NCI-H524 (cell line): Measurements from ENCODE around the gene AFDN.
A peak's percentile ranks its signal among the peaks of the same experiment; 100 is the strongest.

ENCODE experiments used
- DNase-seq, 2 experiments: peaks; one replicate each; lab custom pipeline; 2025; lab: John Stamatoyannopoulos, UW

Gene AFDN

DNA sequence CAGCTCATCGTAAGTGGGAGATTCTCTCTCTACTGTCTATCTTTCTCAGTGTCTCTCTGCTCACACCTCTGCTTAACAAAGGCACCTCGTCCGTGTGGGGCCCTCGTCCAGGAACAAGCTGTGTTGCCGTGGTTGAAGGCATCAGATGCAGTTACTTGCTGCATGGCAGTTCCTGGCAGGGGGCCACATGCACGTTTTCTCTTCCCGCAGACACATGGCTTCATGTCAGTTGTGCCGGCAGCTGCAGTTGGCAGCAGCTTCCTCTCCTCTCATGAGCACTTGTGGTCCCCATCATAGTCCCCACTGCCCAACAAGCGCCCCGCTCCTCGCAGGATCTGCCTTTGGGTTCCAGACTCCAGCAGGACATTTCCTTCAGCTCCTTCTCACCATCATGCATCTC lies 7.1 kb upstream of the AFDN start:
- no peak for DNase-seq

DNA sequence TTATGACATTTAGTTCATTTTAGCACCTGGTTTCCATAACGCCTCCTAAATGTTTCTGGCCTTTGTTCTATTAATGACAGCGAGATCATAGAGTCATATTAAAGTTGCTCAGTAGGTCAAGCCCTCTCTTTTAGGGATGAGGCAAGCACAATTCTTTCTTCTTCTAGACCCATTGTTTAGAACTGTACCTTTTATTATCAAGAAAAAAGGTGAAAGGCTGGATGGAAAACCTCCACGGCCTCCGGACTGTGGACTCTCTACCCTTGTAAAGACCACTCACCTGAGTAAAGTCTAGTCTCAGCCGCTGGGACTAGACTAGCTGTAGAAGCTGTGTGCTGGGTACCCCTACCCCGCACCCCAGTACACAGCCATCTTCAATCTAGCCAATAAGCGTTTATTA lies 6.0 kb upstream of the AFDN start:
- no peak for DNase-seq

DNA sequence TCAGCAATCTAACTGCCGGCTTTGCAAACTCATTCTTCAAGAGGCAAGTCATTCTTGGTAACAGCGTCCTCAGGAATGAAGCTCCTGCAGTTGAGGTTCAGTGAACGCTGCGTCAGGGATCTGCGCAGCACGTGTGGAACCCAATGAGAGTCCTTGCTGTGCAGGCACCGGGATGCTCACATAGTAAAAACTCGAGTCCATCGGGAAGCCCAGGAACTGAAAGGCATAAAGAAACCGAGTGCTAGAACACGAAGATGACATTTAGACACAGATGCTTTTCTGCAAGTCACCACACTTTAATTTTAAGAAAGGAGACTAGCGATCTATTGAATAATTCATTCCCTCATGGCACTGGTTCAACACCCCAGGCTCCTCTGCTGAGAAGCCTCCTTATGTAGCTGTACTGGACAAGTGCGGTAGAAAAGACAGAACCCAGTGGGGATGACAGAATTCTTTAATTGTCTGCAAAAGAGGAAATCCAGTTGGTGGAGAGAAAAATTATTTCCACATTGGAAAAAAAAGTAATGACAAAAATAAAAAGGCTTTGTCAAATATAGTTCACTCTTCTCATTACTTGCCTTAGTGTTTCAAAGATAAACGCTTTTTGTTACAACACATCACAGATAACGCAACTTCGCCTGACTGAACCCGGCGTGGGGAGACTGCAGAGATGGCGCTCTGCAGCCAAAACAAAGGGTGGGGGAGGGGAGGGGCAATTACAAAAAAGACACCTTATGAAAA lies 1.9 kb upstream of the AFDN start:
- no peak for DNase-seq

DNA sequence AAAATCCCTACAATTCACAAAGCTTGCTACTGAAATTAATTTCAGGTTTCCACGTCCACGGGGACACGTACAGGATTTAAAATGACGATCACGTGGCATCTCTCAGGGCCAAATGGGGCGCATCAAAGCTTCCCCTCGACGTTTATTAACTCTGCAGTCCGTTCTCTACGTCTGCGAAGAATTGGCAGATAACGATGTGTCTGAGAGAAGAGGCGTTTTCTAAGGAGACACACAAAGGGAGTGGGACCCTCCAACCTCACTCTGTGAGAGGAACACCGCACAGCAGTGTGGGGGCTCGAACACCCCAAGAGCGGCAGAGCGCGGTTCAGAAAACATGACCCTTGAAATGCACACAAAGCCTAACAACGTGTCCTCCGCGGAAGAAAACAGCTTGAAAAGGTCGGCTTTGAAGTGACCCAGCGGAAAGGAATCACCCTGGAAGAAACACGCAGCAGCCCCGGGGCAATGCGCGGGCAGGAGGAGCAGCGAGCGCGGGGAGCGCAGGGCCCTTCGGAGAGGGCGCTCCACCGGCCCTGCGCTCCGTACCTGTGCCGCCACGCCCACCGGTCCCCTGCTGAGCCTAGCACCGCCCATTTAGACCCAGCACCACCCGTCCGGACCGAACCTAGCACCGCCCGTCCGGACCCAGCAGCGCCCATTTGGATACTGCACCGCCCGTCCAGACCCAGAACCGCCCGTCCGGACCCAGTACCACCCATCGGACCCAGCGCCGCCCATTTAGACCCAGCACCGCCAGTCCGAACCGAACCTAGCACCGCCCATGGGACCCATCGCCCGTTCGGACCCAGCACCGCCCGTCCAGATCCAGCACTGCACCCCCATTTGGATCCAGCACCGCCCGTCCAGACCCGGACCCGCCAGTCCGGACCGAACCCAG lies 1.1 kb upstream of the AFDN start:
- peak in 1 of 2 experiments; percentile 43 for DNase-seq

DNA sequence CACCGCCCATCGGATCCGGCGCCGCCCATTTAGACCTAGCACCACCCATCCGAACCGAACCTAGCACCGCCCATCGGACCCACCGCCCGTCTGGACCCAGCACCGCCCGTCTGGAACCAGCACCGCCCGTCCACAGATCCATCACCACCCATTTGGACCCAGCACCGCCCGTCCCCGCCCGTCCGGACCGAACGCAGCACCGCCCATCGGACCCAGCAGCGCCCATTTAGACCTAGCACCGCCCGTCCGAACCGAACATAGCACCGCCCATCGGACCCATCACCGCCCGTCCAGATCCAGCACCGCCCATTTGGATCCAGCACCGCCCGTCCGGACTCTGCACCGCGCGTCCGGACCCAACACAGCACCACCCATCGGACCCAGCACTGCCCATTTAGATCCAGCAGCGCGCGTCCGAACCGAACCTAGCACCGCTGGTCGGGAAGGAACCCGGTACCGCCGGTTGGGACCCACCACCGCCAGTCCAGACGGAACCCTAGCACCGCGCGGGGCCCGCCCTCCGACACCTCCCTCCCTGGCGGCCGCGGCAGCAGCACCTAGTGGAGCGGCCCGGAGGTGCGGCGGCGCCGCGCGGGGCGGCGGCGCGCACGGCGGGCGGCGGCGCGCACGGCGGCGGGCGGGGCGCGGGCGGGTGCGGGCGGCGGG lies 348 bp upstream of the AFDN start:
- DNase-seq: peak in 1 of 2 experiments; percentile 63

DNA sequence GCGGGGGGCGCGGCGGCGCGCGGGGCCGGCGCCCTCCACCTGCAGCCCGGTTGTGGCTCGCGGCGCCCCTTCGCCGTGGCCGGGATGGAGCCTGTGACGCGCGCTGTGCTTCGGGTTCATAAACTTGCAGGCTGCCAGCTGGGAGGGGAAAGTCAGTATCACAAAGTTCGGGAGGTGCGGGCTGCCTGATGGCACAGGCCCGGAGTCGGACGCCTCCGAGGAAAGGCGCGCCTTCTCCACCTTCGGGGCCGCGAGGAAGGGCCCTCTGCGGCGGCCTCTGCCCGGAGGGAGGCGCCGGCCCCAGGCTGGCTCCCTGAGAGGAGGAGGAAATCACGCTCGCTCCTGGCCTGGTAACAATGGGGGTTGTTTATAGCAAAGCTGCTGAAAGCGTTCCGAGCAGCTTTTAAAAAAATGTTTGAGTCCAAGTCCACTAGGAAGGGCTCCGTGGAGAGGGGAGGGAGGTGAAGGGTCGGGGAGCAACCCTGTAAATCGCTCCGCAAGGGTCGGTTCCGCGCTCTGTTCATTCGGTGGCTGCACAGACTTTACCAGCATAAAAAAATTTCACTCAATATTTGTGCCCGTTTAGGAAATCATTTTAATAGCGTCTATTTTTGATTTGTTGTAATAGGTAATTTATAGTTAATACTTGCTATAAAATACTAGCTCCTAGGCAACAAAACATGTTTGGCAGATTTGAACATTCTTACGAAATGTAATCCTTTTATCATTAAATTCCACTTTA lies 1.0 kb downstream of the AFDN start:
- DNase-seq: peak; percentile 44 to 73

DNA sequence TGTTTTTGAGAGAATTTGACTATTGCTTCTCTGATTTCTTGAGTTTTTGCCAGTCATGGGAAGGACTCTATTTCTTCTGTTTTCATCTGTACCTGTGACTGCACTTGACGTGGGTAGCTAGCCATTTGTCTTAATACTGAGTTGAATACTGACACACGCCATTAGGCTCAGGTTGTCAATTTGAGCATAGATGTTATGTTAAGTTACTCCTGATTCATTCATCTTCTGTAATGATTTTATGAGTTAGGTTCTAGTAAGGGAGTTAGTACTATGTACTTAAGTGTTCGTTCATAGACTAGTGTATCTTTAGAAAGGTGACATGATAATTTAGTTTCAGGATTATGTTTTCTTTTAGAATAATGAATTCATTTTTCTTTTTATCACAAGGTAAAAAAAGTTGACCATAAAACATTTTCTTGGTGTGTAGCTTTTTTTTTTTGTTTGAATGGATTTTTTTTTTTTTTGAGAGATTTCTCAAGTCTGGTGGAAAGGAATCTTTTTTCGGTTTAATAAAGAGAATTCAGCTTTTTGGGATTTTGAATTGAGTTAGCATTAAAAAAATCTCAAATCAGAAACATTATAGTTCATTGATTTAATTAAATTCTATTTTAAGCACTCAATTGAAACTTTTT lies 1.7 kb downstream of the AFDN start:
- peak in 1 of 2 experiments; percentile 48 for DNase-seq

DNA sequence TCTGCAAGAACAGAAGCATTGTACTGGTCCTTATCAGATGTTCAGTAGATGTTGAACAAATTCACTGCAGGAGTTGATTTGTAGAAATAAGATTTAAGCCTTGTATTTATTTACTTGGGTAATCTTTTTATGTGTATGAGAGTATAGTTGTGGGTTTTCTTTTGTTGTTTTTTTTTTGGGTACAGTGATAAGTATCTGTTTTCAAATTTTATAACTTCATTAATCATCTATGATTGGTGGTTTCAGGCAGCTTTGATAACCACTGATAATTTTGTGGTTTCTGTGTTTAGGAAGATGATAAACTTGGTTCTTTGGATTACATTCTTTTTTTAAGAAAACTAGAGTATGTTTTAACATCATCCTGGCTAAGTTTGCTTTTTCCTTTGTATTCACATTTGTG lies 2.8 kb downstream of the AFDN start:
- no peak for DNase-seq

DNA sequence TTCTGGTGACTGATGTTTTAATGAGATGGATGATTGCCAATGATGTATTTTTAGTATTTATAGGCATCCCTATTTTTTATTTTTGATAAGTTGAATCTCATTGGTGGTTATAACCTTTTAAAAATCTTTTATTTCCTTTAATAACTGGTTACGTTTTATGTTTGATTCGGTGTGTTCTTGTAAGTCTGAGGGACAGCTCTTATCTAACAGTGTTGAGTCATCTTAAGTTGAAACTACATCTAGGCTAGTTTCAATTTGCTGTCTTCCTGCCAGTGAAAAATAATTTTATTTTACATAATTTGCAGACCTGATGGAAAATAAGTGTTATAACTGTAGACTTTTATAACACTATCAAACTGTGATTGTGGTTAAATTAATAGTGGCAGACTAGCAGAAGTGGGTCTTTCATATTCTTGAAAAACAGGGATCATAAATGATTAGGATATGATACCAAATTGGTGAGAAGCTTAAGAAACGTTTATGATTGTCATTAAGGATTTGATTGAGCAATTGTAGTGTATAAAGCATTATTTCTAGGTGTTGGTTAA lies 4.6 kb downstream of the AFDN start:
- DNase-seq: no peak

DNA sequence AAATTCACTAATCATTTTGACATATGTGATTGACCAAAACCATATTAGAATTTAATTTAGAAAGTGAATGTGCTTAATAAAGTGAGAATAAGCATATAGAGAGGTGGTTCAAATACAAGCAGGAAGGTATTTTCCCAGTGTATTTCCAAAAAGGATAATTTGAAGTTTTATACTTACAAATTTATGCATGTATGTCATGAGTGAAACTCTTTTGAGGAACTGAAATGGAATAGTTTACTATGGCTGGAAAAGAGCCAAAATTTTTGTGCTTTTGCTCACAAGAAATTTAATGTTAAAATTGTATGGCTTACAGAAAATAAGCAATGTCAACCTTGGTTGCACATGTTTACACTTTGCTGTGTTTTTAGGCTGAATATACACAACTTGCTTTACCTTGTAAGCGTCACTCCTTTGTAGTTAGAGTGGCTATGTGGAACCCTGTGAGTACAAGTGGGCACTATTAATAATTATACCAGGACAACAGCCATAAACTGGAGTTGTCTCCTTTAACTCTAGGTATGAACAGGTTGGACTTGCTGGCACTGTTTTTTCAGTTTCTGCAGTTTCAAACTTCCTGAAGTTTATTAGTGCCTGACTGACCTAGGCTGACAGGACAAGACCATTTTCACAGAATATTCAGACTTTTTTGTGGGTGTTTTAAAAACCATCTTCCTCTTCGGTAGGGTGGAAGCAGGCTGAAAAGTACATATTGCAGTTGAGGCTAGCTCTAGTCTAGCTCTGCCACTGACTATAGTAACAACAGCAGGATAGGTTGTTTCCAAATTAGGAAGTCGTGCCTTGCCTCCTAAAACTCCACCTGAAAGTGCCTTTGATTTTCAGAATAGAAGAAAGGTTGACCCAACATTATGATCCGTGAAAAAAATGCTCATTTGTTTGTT lies 6.0 kb downstream of the AFDN start:
- no peak for DNase-seq

DNA sequence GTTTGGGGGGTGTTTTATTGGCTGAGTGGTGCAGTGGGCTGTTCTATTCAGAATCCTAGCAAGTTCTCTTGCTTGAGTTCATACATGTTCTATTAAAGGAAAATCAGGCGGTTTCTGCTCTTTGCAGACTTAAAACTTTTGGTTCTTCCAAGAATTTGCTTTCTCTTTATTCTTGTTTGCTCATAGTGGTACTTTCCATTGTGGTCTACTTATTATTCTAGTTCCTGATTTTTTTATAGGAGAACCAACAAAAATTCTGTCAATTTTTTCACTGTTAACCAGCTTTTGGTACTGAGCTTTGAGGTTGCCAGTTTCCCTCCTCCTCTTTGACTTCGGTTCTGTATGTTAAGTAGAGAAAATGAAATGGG lies 6.7 kb downstream of the AFDN start:
- no peak for DNase-seq

DNA sequence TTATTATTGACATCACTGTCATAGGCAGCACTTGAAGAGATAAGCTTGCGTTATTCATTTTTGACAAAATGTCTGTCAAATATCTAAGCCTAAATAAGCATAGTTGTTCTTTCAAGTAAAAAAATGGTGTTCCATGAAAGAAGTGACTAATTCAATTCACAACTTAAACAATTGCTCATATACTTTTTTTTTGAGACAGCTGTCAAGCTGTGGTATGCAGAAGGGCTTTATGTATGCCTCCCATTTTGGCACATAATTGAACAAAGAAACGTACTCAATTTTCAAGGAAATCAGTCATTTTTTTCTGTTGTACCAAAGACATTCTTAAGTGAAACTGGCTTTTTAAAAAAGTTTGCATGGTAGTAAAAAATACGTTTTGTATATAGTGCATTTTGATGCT lies 8.5 kb downstream of the AFDN start:
- no peak for DNase-seq

DNA sequence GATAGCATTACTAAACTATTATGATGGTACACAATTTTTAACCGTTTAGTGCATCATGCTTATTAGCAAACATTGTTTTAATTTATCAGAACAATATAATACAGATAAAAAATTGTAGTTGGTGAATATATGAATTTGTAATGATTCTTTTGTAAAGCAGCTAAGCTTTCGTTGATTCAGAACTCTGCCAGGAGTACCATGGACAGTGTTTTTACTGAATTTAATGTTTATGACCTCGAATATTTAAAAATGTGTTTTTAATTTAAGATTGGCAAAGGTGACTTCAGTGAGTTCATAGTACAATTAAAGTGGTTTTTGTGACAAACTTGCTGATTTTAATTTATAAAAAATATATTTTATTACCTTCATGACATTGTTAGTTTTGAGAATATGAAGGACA lies 10.0 kb downstream of the AFDN start:
- DNase-seq: no peak

DNA sequence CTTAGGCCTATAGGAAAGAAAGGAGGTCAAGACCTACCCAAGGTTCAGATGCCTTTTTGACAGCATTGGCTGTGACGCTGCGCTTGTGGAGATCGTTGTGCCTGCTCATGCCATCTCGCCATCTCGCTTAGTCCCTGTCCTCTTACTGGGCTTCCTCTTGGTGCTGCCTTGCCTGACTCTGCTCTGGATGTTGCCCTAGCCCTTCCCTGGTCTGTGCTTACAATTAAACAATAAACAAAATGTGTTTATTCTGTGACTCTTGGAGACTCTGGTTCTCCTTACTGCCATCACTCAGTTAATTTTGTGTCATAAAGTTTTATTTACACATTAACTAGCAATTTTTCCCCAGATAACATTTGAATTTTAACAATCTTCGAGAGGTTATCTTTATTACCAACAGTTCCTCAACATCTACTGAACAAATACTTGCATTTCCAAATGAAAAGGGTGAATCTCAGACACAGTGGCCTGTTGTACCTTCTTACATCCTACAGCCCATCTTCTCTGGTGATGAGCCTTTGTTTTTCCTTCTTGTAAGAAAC lies 11.6 kb downstream of the AFDN start:
- DNase-seq: no peak

DNA sequence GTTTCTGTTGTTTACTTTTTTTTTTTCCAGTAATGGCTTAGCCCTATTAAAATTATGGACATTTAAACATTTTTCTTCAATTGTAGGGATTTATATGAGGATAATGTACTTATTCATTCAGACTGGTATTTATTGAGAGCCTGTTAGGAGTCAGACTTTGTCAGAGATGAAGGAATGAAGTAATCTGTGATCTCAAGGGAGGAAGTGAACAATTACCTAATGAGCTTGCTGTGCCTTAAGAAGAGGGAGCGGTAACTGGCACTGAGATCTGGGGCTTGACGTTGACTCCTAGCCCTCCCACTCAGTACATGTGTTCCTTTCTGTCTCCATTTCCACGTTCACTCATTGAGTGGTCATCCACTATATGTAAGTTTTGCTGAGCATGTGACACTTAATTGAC lies 12.6 kb downstream of the AFDN start:
- DNase-seq: no peak

DNA sequence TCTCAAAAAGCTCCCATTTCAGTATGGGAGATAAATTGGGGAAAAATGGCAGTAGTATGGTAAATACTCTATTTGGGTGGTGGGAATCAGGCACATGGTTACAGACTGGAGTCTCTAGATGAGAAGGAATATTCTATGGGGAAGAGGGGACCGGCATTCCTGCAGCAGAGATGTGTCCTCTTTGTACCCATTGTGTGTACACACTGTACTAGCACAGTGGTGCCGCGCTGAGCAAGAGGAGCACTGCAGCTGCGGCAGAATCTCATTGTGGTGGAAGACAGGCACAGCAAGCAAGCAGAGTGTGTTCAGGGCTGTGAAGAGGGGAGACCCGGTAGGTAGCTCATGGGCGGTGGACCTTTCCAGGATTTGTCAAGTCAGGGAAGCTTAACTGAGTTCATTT lies 13.0 kb downstream of the AFDN start:
- no peak for DNase-seq

DNA sequence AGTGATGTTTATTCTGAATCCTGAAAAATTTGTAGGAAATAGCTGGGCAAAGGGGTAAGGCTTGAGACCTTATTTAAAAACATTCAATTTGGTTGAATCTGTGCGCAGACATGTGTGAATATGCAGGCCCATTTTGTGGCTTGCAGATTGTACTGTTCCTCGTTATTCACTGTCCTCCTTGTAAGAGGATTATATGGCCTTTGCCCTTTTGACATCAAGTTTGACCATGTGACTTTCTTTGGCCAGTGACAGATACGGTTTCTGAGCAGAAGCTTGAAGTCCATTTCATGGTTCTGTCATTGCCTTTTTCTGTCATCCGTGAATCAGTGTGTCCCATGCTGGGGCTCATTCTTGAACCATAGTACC lies 13.4 kb downstream of the AFDN start:
- no peak for DNase-seq

DNA sequence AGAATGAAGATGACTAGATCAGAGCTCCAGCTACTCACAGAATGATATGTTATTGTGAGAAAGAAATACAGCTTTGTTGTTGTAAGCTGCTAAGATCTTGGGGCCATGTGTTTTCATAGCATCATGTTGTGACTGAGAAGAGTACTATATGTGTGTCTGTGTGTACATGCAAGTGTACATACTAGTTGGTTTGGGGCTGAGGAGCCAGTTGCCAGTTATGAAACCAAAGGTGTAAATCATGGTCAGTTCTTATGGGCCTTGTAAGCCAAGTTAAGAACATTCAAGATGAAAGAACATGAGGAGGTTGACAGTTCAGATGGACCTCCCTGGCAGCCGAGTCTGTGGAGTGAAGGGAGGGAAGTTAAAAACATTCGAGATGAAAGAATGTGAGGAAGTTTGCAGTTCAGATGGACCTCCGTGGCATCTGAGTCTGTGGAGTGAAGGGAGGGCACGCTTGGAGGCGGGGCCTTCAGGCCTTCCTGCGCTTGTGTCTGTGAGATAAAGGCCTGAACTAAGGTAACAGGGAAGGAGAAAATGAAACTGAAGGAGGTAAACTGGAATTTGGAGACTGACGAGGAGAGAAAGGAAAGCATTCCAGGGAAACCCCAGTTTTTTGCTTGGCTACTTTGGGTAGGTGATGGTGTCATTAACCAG lies 13.9 kb downstream of the AFDN start:
- no peak for DNase-seq

DNA sequence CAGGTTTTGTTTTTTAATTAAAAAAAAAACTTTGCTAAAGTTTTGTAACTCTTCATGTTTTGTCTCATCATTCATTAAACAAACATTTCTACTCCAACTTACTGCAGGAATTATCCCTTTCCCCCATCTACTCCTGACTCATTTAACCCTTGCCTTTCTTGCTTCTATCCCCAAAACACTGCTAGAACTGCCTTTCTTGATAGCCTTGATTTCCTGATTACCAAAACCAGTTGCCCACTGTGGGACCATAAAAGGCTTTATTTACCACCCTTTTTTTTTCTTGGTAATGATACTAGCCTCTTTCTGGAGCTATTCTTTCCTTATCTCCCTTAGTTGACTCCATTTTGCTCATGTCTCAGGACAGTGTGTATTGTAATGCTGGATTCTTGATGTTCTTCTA lies 15.3 kb downstream of the AFDN start:
- DNase-seq: no peak

DNA sequence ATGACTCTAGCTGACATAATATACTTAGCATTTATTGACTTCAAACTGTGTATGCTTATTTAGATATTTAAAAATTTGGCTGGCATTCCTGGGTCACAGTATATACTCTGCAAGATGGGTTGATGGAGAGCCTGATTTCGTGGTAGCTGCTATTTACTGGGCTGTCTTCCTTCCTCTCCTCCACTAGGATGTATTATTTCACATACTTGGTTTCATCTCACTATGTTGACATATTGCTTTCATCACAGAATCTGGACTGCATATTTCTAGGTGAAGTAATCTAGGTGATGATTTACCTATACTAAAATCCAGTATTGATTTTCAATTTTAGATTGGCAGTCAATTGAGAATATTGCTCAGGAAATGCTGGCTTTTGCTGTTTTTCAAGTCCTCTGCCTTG lies 15.7 kb downstream of the AFDN start:
- DNase-seq: no peak
